Medulla oblongata (tissue), 1 donor: ENCODE results near the gene TEX2.

ENCODE experiments used
- DNase-seq: peaks from one replicate; pipeline ENCODE4 v3.0.0-alpha.2; 2015; ENCODE audit errors: extremely low spot score

The TEX2 gene

GRCh38 chr17:64269687-64270649 is 6.9 kb upstream of the TEX2 start:
- peak; percentile 50 for DNase-seq

- no peak for DNase-seq
These were observed 1.8 kb upstream of the TEX2 start for GRCh38 chr17:64264891-64265290.

GRCh38 chr17:64262198-64262999 is 661 bp downstream of the TEX2 start:
- no peak for DNase-seq

- no peak for DNase-seq
These were observed 1.5 kb downstream of the TEX2 start for GRCh38 chr17:64261417-64262145.

- no peak for DNase-seq
These were observed 2.2 kb downstream of the TEX2 start for GRCh38 chr17:64260886-64261285.

- no peak for DNase-seq
These were observed 3.1 kb downstream of the TEX2 start for GRCh38 chr17:64259922-64260321.

GRCh38 chr17:64259426-64259825 is 3.6 kb downstream of the TEX2 start:
- no peak for DNase-seq

- no peak for DNase-seq
These were observed 5.9 kb downstream of the TEX2 start for GRCh38 chr17:64256913-64257807.

GRCh38 chr17:64255764-64256163 is 7.3 kb downstream of the TEX2 start:
- DNase-seq, result no peak

- no peak for DNase-seq
These were observed 8.3 kb downstream of the TEX2 start for GRCh38 chr17:64254755-64255154.

GRCh38 chr17:64253470-64253869 is 9.6 kb downstream of the TEX2 start:
- DNase-seq, result no peak

GRCh38 chr17:64252831-64253230 is 10.2 kb downstream of the TEX2 start:
- no peak for DNase-seq

- DNase-seq, result no peak
These were observed 12.7 kb downstream of the TEX2 start for GRCh38 chr17:64250233-64250835.

GRCh38 chr17:64247836-64248235 is 15.2 kb downstream of the TEX2 start:
- DNase-seq, result no peak

GRCh38 chr17:64245218-64246145 is 17.6 kb downstream of the TEX2 start:
- no peak for DNase-seq

- DNase-seq, result no peak
These were observed 18.9 kb downstream of the TEX2 start for GRCh38 chr17:64244165-64244564.

- DNase-seq, result no peak
These were observed 19.7 kb downstream of the TEX2 start for GRCh38 chr17:64243340-64243739.

- DNase-seq, result no peak
These were observed 20.4 kb downstream of the TEX2 start for GRCh38 chr17:64242633-64243032.

GRCh38 chr17:64240741-64241347 is 22.2 kb downstream of the TEX2 start:
- peak; percentile 62 for DNase-seq
